ENCODE results near the gene CDH4. TPM values are rescaled to one million over a fixed set of nuclear protein-coding genes. Genes with fewer than 3 reads are reported as not detected.

Gene CDH4
- total and polyA plus RNA-seq, 2 of the 13 experiments (the other 11 are each of a cell fraction or from before 2014, with no cell fraction given) = not detected

GRCh38 chr20:61965606-61966491, 713.8 kb downstream of the CDH4 start (continued):
- TF ChIP-seq HMGXB4 (CRISPR knock-in tag; IDR thresholded peaks at IDR 0.05; ENCODE audit: borderline replicate concordance in 1 of 2, low read depth in 1 of 2) (no peak), SOX5 (CRISPR knock-in tag; IDR thresholded peaks at IDR 0.05; ENCODE audit: borderline replicate concordance) (0 out of 2 replicates have a peak, but pooled peaks have one; percentile 15), DMAP1 (CRISPR knock-in tag; IDR thresholded peaks at IDR 0.05) (no peak; the same call in 1 of the 2 replicates), PCBP2 (optimal IDR thresholded peaks at IDR 0.05; ENCODE audit: low read depth, low read length, poor library complexity, severe bottlenecking) (no peak), ARID3A (IDR thresholded peaks at IDR 0.05; ENCODE audit: low read depth, low read length) (no peak), ZMYM2 (CRISPR knock-in tag; IDR thresholded peaks at IDR 0.05) (peak; percentile 88), ZNF788 (CRISPR knock-in tag; IDR thresholded peaks at IDR 0.05; ENCODE audit: borderline replicate concordance) (no peak), PRDM4 (CRISPR knock-in tag; IDR thresholded peaks at IDR 0.05; ENCODE audit: borderline replicate concordance) (no peak), KLF6 (CRISPR knock-in tag; IDR thresholded peaks at IDR 0.05) (no peak), UBTF (CRISPR knock-in tag; IDR thresholded peaks at IDR 0.05) (peak; percentile 38; the same call in 1 of the 2 replicates), HOXA5 (CRISPR knock-in tag; IDR thresholded peaks at IDR 0.05) (no peak), HNRNPL (IDR thresholded peaks at IDR 0.05; ENCODE audit: low read depth, low read length) (no peak; the same call in 1 of the 2 replicates), RBAK (CRISPR knock-in tag; IDR thresholded peaks at IDR 0.05) (no peak), ARHGAP35 (CRISPR knock-in tag; IDR thresholded peaks at IDR 0.05; ENCODE audit: borderline replicate concordance) (0 out of 2 replicates have a peak, but pooled peaks have one; percentile 40), RORA (CRISPR knock-in tag; IDR thresholded peaks at IDR 0.05) (no peak), GTF3A (CRISPR knock-in tag; conservative IDR thresholded peaks at IDR 0.05) (no peak), ZBTB14 (CRISPR knock-in tag; IDR thresholded peaks at IDR 0.05) (no peak), ZFP41 (CRISPR knock-in tag; IDR thresholded peaks at IDR 0.05; ENCODE audit: borderline replicate concordance) (0 out of 2 replicates have a peak, but pooled peaks have one; percentile 29)

Data from HepG2 (cell line).